ENCODE results near the gene MAP7.
"Not testable (repeated sequence)": the region's sequence is repeated elsewhere in the genome, so short reads cannot be mapped to it uniquely, and the experiment has no call there.

Gene MAP7

DNA sequence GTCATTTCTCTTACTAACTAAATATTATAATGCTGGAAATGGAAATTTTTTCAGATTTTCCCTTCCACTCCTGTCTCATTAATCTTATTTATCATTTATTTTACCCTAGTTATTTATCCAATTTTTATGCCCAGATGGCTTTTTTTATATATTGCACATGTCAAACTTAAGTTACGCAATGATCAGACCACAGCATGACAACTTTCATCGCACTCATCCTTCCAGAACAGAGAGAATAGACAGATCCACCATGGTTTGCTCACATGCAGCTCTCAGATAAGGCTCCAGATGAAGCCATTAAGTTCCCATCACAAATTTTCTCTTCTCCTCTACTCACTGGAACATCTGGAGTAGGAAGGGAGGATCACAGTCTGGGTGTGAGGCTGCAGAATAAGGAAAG, 48.7 kb downstream of the MAP7 start:
- DNase-seq = no peak

DNA sequence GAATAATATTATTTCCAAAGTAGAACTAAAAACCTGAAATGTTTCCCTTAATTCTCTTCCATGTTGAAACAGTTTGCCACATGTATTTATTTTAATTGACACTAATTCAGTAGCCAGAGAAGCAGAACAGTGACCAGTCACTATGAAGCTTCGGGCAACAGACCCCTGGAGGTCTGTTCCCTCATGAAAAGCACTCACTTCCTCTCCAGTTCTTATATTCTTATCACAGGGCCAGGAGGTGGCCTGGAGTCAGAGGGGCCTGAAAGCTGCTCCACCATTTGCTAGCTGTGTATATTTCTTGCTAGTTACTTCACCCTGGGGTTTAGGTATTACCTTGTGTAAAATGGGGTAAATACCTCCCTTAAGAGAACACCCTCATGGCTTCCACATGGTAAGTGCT, 49.1 kb downstream of the MAP7 start:
- DNase-seq = no peak

DNA sequence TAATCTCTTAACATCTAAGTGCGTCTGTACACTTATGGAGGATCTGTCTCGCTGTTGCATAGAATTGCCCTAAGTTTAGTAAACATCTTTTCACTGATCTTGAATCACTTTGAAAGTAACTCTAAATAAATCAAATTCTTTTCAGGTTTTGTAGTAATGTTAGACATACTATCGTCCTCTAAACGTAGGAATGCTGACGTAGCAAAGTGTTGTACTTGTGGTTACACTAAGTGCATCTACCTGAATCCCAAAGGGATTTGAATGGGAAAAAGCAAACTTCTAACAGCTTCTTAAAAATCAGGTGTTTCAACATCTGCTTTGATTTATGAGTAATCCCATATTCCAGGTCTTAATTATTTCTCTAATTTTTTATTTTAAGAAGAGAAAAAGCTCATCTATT, 49.8 kb downstream of the MAP7 start:
- DNase-seq = no peak

DNA sequence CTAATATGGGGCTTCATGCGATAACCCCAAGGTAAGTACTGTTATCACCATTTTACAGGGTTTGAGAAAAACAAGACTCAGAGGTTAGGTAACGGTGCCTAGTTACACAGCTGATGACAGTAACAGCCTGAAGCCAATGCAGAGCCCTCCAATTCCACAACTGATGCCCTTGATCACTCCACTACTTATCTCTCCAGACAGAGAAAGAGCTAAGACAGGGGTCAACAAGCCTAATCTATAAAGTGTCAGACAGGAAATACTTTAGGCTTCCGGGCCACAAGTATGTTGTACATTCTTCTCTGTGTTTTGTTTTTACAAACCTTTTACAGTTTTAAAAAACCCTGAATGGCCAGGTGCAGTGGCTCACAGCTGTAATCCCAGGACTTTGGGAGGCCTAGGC, 50.9 kb downstream of the MAP7 start:
- no peak for DNase-seq

DNA sequence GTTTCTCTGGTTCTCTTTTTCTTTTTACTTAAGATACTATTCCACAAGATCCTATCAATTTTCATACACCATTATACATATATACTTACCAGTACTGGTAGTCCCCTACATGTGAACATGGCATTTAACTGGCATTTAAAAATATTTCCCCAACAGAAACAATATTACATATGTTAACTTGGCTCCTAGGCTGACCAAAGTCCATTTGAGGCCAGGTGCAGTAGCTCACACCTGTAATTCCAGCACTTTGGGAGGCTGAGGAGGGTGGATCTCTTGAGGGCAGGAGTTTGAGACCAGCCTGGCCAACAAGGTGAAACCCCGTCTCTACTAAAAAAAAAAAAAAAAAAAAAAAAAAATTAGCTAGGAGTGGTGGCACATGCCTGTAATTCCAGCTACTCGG, 53.8 kb downstream of the MAP7 start:
- DNase-seq = not testable (repeated sequence)

DNA sequence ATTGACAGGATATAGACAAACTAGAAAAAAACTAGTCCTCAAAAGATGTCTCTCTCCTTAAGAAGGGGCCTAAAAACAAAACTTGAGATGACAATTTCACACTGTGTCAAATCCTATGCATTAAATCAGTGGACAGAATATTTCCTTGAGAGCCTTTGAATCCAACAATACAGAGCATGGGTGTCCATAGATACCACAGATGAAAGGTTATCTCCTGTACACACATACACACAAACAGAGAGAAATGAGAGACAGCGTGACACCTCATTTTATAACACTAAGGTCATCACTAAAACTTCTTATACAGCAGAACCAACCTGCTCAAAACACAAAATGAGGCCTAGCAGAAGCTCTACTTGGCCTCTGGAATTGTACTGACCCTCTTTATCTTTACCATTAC, 55.5 kb downstream of the MAP7 start:
- DNase-seq = no peak

DNA sequence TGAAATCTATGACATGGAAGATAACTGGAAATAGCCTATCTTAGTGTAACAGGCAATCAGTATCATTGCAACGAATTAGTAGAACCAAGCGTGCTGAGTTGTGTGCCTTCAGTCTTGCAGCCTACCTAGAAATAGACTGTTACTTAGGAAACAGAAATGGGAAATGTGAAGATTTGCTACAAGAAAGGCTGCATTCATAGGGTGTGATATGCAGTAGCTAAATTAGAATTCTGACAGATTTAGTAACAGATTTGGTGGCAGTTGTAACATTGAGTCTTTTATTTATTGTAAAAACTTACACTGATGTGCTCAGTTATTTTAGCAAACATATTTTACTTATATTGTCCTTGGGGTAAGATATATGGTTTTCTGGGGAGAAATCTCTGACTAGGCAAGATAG, 56.2 kb downstream of the MAP7 start:
- no peak for DNase-seq

DNA sequence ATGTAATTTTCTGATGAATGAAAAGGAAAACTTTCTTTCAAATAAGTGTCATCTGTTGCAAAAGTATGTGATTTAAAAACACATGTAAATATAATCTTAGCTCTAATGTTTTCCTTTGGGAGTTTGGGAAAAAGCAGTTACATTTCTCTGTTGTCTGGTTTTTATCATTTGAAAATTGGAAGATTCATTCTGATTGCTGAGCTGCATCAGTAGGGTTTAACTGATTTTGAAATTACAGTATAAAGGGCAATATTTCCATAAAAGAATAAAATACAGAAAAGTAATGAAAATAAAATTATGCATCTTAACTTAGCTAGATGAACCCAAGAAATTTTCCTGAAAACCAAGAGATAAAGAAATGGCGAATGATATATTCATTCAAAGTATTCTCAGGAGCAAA, 57.8 kb downstream of the MAP7 start:
- no peak for DNase-seq

DNA sequence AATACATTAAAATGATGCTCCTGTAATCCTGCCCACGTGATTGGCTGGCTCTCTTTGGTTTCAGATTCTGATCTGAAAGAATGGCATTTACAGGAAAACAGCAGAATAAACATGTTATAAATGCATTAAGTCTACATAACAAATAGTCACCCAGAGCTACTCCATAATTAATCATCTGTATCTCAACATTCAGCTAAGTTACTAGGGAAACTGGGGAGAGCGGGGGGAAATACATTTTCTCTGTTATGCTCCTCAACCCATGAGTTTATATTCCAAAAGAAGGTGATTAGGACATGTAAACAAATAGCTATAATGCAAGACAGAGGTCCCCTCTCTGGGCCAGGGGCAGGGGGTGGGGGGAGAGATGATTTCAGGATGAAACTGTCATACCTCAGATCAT, 58.5 kb downstream of the MAP7 start:
- no peak for DNase-seq

DNA sequence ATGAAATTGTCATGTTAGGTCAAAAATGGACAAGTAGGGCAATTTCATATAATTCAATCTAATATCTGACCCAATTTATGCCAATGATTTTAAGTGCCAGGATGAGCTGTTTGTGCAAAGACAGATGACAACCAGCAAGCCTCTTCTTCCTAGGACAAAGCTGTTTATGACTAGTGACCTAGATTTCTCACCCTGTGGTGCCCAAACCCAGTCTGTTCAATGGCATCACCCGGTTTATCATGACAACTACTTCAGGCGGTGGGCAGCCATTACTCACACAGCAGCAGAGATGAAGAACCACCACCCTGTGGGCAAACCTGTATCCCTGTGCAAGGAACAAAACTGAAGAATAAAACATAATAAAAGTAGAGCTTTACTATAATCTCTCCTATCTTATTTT, 59.0 kb downstream of the MAP7 start:
- DNase-seq = no peak

DNA sequence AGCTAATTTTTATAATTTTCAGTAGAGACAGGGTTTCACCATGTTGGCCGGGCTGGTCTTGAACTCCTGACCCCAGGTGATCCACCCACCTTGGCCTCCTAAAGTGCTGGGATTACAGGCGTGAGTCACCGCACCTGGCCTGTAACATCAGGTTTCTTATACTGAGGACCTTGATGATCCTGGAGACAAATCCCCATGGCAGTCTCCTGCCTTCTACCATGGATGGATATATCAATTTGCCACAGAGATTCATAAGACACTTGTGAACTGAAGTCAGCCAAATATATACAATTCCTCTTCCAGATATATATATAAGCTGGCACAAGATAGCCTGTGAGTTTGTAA, 60.6 kb downstream of the MAP7 start:
- not testable (repeated sequence) for DNase-seq

DNA sequence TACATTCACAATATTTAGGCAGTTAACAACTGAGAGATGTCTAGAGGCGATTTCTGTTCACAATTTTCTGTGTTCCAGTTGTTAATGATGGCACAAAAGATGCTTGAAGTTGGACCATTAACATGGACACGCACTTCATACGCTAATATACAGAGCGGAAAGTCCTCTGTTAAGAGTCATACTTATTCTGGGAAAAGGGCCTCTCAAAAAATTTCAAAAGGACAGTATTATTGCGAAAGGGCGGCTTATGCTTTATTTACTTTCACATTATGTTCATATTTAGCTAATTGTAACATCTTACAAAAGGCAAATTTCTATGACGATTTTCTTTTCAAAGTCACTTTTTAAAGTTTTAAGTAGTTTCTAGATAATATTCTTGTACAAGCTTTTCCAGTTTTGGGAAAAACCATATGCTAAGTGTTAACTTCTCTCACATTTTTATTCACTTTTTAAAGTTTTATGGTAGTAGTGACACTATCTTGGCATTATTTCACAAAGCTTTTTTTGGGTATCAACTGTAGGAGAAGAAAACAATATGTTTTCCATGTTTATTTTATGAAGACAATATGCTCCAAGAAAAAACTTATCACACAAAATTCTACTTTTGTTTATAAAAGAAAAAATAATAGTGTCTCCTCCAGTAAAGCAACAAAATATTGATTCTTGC, 62.3 kb downstream of the MAP7 start:
- no peak for DNase-seq

DNA sequence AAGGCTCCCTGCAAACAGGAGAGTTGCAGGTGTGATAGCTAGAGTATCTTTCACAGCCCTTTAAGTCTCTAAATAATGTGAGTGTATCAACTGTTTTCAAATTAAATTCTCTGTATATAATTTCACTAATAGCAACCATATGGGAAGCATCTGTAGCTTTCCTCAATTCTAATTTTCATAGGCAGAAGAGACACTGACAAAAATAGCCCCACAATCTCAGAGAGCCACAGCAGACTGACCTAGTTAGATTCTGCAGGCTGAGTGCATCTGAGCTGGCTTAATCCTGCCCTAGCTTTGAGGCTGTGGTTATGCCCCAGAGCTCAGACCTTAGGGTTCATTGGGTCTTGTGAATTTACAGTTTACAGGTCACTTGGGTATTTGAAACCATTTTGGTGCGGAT, 63.9 kb downstream of the MAP7 start:
- DNase-seq = no peak

DNA sequence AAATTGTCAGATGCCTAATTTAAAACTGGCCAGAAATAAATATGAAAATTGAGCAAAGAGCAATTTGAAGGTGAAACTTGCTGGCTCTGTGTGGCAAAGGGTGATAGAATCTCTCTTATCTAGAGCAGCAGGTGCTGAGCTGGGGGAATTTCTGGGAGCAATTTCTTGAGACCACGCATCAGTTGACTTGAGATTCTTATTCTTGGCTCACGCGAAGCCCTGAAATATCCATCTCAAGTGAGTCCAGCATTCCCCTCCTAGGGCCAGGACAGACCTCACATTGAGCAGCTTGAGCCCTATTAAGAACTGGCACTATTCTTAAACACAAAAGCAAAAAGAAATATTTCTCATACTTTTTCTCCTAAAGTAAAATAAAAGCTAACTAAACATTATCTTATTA, 66.3 kb downstream of the MAP7 start:
- no peak for DNase-seq

DNA sequence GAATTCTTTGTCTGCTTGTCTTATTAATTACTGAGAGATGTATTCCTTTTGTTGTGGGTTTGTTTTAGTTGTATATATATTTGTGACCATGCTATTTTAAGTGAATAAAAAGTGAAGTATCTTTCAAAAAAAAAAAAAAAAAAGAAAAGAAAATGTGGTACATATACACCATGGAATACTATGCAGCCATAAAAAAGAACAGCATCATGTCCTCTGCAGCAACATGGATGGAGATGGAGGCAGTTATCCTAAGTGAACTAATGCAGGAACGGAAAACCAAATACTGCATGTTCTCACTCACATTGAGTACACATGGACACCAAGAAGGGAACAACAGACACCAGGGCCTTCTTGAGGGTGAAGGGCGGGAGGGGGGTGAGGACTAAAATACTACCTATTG, 67.2 kb downstream of the MAP7 start:
- DNase-seq = not testable (repeated sequence)

DNA sequence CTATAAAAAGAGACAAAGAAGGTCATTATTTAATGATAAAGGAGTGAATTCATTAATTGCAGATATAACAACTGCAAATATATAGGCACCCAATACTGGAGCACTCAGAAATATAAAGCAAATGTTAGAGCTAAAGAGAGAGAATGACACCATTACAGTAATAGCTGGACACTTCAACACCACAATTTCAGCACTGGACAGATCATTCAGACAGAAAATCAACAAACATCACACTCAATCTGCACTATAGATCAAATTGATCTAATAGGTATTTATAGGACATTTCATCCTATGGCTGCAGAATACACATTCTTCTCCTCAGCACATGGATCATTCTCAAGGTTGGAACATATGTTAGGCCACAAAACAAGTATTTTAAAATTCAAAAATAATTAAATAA, 72.7 kb downstream of the MAP7 start:
- DNase-seq = no peak

DNA sequence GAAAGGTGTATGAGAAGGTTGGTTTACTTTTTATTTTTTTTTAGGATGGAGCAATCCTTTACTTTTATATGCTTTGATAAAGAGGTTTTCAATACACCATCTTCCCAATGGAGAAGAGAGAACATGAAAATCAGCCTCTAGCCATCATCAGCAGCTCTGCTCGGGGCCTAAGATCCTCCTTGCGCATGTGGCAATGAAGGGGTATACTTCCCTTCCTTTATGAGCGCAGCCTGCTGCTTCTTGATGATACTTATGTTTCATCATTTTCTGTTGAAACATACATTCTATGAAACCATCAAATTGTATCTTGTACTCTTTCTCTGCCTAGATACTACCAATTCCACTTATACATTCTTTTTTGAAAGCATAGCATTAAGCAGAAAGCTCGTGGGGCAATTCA, 74.5 kb downstream of the MAP7 start:
- DNase-seq = no peak

DNA sequence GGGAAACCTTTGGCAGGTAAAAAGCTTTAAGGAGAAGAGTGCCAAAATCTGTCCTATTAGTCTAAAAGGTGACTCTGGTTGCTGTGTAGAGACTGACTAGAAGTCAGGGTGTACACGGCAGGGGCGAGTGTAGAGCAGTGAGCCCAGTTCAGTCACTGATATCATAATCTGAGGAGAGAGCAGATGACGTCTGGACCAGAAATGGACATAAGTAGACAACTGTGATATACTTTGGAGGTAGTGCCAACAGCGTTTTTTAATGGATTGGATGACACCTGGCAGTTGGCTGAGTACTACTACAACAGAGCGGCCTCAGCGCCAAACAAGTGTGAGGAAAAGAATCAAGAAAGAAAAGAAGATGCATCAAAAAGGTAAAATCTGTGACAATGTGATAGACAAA, 76.0 kb downstream of the MAP7 start:
- no peak for DNase-seq

DNA sequence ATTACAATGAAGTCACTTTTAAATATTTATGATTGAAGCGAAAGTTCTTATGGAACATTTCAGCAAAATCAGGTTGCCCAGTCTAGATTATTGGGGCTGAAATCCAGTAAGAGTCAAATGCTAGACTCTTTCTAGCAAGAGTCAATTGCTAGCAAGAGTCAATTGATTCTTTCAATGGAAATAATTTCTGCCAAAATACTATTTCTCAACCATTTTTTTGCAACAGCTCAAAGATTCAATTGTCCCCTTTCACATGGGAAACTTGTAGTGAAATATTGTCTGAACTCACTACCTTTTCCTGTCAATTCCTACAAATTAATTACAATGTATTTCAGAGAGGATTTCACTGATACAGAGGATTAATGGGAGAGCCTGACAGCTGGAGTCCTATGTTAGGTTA, 78.3 kb downstream of the MAP7 start:
- DNase-seq = no peak

DNA sequence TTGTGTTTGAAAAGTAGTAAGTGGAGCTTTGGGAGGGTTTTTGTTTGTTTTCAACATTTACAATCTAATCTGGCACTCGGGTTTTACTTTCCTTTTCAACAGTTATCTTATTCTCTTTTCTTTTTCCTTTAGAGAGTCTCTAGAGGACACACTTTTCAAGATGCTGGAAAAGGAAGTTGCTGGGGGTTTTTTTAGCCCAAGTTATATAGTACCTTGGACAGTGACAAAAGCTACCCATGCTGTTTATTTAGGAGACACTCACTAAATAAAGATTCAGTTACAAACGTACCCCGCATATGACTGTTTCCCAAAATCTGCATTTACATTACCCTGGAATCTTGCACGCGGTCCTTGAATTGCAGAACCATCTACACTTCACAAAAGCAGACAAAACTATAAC, 78.8 kb downstream of the MAP7 start:
- no peak for DNase-seq

DNA sequence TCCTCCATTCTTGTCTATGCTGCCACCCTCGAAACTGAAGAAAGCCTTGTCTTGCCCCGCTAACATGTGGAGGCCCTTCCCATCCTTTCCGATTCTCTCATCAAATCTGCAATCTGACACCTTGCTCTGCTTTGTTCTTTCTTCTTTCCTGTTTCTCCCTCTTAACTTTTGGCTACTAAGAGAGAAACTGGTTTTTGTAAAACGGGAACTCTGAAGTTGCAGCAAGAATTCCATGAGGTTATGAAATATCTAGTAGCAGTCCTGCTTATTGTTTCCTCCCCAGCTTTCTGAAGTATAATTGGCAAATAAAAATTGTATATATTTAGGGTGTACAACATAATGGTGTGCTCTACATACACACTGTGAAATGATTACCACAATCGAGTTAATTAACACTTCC, 80.2 kb downstream of the MAP7 start:
- no peak for DNase-seq

DNA sequence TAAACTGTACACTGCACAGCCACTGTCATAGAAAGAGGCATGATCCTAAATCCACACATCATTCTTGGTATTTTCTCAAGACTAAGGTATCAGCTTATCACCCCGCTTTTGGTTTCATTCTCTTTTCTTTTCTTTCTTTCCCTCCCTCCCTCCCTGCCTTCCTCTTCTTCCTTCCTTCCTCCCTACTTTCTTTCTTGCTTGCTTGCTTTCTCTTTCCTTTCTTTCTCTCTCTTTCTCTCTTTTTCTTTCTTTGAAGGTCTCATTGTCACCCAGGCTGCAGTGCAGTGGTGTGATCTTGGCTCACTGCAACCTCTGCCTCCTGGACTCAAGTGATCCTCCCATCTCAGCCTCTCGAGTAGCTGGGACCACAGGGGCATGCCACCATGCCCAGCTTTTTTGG, 81.1 kb downstream of the MAP7 start:
- DNase-seq = no peak

DNA sequence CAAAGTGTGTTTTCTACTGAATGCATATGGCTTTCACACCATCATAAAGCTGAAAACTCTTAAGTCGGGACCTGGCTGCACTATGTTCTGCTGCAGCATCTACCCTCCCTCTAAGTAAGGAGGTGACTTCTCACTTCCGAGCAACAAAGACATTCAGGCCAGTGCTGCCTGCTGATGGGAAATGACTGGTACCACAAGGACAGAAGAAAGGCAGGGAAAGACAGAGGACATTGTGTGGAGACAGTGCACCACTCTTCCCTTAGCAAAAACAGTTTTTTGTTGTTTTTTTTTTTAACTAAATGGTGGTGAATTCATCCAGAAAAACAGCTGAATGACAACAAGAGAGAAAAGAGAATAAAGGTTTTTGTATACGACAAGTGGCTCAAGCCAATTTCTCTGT, 81.5 kb downstream of the MAP7 start:
- DNase-seq = no peak

DNA sequence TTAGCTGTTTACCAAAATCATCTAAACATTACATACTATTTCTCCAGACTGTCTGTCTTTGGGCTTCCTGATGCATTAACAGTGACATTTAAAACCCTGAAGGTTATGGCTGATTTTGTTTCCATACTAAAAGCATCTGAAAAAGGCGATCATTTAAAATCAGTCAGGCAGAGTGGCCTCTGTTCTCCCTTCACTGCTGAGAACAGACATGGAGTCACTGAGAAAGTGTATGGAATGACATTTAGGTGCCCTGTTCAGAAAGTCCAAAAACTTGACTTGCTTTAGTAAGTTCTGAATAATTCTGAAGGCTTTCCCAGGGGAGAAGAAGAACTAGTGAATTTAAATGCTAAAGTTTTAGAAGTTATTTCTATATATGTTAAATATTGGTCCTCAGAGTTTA, 83.0 kb downstream of the MAP7 start:
- DNase-seq = no peak

DNA sequence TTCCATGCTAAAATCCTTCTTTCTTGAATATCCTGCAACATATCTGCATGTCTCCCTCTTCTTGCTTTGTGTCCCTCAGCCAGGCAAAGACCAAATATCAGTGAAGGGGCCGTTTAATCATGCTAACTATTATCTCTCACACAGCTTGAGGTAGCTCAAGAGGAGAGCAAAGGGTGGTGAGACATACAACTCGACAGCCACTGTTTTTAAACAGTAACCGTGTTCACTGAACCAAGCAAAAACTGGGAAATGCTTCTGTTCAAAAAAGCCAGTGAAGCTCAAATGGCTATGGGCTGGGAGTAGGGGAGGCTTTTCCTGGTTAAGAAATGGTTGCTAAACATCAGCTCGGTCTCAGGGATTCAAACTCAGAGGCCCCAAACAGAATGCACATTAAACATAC, 83.4 kb downstream of the MAP7 start:
- DNase-seq = no peak

DNA sequence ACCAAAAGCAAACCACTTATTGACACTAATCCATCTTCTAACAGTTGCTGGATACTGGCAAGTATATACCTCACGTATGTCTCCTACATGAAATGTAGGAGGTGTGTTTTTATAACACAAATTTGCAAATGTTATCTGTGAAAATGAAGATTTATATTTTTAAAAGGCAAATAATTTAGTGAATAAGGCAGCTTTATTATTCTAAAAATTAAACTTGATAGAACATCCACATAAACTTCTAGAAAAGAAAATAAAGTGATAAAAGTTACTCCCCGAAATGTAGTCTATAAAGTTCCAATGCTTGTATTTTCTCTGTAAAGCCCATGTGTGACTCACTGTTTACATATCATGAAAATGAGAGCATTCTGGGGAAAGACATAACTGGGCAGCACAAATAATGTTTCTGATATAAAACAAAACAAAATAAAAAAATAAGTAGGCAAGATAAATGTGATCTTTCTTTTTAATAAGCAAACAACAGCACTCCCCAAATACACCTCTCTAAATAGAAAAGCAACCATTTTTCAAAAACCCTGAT, 84.4 kb downstream of the MAP7 start:
- DNase-seq = no peak
